ENCODE measurements around the gene MED13. TPM values are rescaled to one million over a fixed set of nuclear protein-coding genes. Genes with fewer than 3 reads are reported as not detected.

Gene MED13
- total RNA-seq, 1 donor from 2014 or later, result 35.4 TPM

GRCh38 chr17:62062302-62062701, 2.8 kb downstream of the MED13 start:
- ATAC-seq (no peak), DNase-seq (ENCODE audit: low spot score) (no peak)

- DNase-seq (ENCODE audit: low spot score) (no peak), ATAC-seq (peak; percentile 29)
These were observed 5.7 kb downstream of the MED13 start for GRCh38 chr17:62059414-62059813.

GRCh38 chr17:62058611-62059010, 6.5 kb downstream of the MED13 start:
- ATAC-seq (no peak), DNase-seq (ENCODE audit: low spot score) (no peak)

- no peak for DNase-seq (ENCODE audit: low spot score)
- no peak for ATAC-seq
These were observed 7.4 kb downstream of the MED13 start for GRCh38 chr17:62057696-62058095.

GRCh38 chr17:62052765-62053338, 12.2 kb downstream of the MED13 start:
- DNase-seq (ENCODE audit: low spot score), result no peak

GRCh38 chr17:62051053-62051452, 14.0 kb downstream of the MED13 start:
- no peak for ATAC-seq

More at GRCh38 chr17:62052765-62053338, 12.2 kb downstream of the MED13 start:
- peak; percentile 87 for ATAC-seq

GRCh38 chr17:62049299-62049698, 15.8 kb downstream of the MED13 start:
- DNase-seq (ENCODE audit: low spot score), result no peak
- ATAC-seq, result no peak

More at GRCh38 chr17:62051053-62051452, 14.0 kb downstream of the MED13 start:
- no peak for DNase-seq (ENCODE audit: low spot score)

GRCh38 chr17:62048262-62048661, 16.8 kb downstream of the MED13 start:
- ATAC-seq (no peak), DNase-seq (ENCODE audit: low spot score) (no peak)

GRCh38 chr17:62045517-62045916, 19.6 kb downstream of the MED13 start:
- ATAC-seq (no peak), DNase-seq (ENCODE audit: low spot score) (no peak)

- no peak for DNase-seq (ENCODE audit: low spot score)
- ATAC-seq, result no peak
These were observed 20.0 kb downstream of the MED13 start for GRCh38 chr17:62045109-62045508.

GRCh38 chr17:62043602-62044001, 21.5 kb downstream of the MED13 start:
- ATAC-seq (no peak), DNase-seq (ENCODE audit: low spot score) (no peak)

GRCh38 chr17:62043140-62043539, 21.9 kb downstream of the MED13 start:
- ATAC-seq, result peak; percentile 23
- DNase-seq (ENCODE audit: low spot score), result no peak

GRCh38 chr17:62038248-62038647, 26.8 kb downstream of the MED13 start:
- no peak for DNase-seq (ENCODE audit: low spot score)
- no peak for ATAC-seq

- no peak for DNase-seq (ENCODE audit: low spot score)
- ATAC-seq, result no peak
These were observed 31.8 kb downstream of the MED13 start for GRCh38 chr17:62033317-62033716.

GRCh38 chr17:62032480-62032879, 32.6 kb downstream of the MED13 start:
- ATAC-seq (peak; percentile 31), DNase-seq (ENCODE audit: low spot score) (no peak)

GRCh38 chr17:62030264-62030663, 34.8 kb downstream of the MED13 start:
- peak; percentile 53 for DNase-seq (ENCODE audit: low spot score)
- peak; percentile 83 for ATAC-seq

GRCh38 chr17:62024866-62025265, 40.2 kb downstream of the MED13 start:
- DNase-seq (ENCODE audit: low spot score), result no peak
- no peak for ATAC-seq

GRCh38 chr17:62017912-62018311, 47.2 kb downstream of the MED13 start:
- DNase-seq (ENCODE audit: low spot score) (no peak), ATAC-seq (no peak)

- DNase-seq (ENCODE audit: low spot score), result no peak
- ATAC-seq, result no peak
These were observed 47.6 kb downstream of the MED13 start for GRCh38 chr17:62017496-62017895.

- ATAC-seq (no peak), DNase-seq (ENCODE audit: low spot score) (no peak)
These were observed 50.6 kb downstream of the MED13 start for GRCh38 chr17:62014526-62014925.

- no peak for ATAC-seq
- DNase-seq (ENCODE audit: low spot score), result no peak
These were observed 55.9 kb downstream of the MED13 start for GRCh38 chr17:62009220-62009619.

GRCh38 chr17:62008294-62008693, 56.8 kb downstream of the MED13 start:
- ATAC-seq (no peak), DNase-seq (ENCODE audit: low spot score) (no peak)

GRCh38 chr17:62004388-62004787, 60.7 kb downstream of the MED13 start:
- ATAC-seq (no peak), DNase-seq (ENCODE audit: low spot score) (no peak)

Measured in left lobe of liver (tissue), 2 donors.